Cardiac fibroblast (primary cell): ENCODE data around the gene BTBD19.
"Not testable (repeated sequence)": the region's sequence is repeated elsewhere in the genome, so short reads cannot be mapped to it uniquely, and the experiment has no call there.

Source experiments
- DNase-seq, 2 donors: peaks; one replicate each; pipeline versions ENCODE4 v3.0.0 to v3.0.0-alpha.2; 2010; ENCODE audit warnings: low read depth in 2 of 2
- H3K4me3 ChIP-seq, 2 donors: replicated peaks in 1 of 2; 1 replicate in 1 of 2; 2 replicates in 1 of 2; pipeline ENCODE4 v1.5.1; 2011; ENCODE audit warnings: low read depth in 2 of 2, low read length in 2 of 2, mild to moderate bottlenecking in 2 of 2, moderate library complexity in 1 of 2
- TF ChIP-seq, protein P1 (sequence below): IDR thresholded peaks from one replicate; pipeline ENCODE4 v1.5.1; 2011; ENCODE audit warnings: low read depth, mild to moderate bottlenecking, low read length, inconsistent platforms

BTBD19 gene, protein sequence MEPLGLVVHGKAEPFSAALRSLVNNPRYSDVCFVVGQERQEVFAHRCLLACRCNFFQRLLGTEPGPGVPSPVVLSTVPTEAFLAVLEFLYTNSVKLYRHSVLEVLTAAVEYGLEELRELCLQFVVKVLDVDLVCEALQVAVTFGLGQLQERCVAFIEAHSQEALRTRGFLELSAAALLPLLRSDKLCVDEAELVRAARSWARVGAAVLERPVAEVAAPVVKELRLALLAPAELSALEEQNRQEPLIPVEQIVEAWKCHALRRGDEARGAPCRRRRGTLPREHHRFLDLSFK

DNA sequence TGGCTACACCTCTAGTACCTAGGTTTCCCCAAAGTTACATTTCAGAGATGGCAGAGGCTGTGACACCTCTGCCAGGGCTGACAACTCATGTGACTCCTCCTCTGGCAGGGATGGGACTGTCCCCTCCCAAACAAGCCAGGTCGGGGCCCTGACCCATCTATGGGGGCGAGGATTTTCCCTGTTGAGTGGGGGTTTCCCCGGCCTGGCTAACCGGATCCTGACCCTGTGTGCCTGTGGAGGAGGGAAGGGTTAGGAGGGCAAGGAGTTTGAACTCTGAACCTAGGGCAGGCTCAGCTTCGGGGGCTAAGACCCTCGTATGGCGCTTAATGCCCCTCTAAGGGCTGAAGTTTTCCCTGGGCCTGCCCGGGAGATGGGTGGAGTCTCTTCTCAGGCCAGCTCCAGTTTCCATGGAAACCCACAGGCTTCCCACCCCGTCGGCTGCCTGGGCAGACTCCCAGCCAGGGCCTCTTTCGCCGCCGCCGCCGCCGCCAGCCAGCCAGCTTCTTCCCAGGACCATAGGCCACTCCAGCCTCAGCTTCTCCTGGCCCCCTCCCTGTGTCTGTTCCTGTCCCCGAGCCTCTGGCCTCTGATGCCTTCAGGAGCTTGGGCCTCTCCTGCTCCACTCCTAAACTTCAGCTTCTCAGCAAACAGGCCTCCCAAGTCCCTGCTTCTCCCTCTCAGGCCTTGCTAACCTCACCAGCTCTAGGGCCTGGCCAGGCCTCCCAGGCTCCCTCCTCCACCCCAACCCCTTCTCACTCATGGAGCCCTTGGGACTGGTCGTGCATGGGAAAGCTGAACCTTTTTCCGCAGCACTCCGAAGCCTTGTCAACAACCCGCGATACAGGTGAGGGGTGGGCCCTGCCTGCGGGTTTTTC, at the start of gene BTBD19:
TSS of gene BTBD19 (plus strand) at position 461 of the 875 bp plus-strand sequence. CDS start at position 759, 298 bp downstream.
- peak within 1 kb of the TSS; percentile 53 to 57 for H3K4me3 ChIP-seq
- peak; percentile 95 to 98 for DNase-seq
- TF ChIP-seq, protein P1, sequence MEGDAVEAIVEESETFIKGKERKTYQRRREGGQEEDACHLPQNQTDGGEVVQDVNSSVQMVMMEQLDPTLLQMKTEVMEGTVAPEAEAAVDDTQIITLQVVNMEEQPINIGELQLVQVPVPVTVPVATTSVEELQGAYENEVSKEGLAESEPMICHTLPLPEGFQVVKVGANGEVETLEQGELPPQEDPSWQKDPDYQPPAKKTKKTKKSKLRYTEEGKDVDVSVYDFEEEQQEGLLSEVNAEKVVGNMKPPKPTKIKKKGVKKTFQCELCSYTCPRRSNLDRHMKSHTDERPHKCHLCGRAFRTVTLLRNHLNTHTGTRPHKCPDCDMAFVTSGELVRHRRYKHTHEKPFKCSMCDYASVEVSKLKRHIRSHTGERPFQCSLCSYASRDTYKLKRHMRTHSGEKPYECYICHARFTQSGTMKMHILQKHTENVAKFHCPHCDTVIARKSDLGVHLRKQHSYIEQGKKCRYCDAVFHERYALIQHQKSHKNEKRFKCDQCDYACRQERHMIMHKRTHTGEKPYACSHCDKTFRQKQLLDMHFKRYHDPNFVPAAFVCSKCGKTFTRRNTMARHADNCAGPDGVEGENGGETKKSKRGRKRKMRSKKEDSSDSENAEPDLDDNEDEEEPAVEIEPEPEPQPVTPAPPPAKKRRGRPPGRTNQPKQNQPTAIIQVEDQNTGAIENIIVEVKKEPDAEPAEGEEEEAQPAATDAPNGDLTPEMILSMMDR: no peak

DNA sequence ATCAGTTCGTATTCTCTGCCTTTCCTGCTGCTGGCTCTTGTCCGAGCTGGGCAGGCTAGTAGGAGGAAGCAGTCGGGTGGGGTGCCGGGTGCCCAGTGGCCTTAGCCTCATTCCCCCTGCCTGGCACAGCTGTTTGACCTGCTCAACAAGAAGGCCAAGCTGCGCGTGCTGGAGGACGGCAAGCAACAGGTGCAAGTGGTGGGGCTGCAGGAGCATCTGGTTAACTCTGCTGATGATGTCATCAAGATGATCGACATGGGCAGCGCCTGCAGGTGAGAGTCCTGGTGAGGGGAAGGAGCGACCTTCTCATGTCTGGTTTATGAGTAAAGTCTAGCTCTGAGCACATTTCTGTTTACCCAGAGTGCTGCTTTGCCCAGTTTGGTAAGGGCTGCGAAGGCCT, 49.2 kb upstream of the BTBD19 start:
- TF ChIP-seq, protein P1: no peak
- no peak overlapping the region for H3K4me3 ChIP-seq
- no peak for DNase-seq

DNA sequence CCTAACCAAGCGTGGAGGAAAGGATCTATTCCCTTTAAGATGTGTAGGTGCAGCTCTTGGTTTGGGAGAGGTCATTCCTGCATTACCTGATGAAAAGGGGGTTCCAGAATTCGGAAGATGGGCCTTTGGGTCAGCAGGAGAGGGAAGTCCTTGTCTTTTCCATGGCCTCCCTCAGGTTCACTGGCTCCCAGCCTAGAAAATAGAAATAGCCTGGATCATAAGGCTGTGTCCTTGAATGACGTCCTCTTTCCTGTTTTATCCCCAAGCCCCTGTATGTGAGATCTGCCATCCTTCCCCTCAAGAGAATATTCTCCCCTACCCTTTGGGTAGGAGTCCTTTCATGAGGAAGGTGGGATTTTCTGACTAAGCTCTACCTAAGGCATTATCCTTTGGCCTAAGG, 47.4 kb upstream of the BTBD19 start:
- no peak overlapping the region for H3K4me3 ChIP-seq
- no peak for DNase-seq
- TF ChIP-seq, protein P1: no peak

DNA sequence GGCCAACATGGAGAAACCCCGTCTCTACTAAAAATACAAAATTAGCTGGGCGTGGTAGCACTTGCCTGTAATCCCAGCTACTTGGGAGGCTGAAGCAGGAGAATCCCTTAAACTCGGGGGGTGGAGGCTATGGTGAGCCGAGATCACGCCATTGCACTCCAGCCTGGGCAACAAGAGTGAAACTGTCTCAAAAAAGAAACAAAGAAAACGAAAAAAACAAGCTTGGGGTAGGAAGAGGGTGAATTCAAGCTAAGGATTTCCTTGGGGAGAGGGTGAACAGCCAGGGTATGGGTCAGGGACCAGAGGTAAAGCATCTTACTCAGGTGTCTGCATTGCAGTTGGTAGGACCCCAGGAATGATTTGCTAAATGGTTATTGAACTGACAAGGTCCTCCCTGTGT, 41.9 kb upstream of the BTBD19 start:
- DNase-seq, H3K4me3 ChIP-seq: not testable (repeated sequence)

DNA sequence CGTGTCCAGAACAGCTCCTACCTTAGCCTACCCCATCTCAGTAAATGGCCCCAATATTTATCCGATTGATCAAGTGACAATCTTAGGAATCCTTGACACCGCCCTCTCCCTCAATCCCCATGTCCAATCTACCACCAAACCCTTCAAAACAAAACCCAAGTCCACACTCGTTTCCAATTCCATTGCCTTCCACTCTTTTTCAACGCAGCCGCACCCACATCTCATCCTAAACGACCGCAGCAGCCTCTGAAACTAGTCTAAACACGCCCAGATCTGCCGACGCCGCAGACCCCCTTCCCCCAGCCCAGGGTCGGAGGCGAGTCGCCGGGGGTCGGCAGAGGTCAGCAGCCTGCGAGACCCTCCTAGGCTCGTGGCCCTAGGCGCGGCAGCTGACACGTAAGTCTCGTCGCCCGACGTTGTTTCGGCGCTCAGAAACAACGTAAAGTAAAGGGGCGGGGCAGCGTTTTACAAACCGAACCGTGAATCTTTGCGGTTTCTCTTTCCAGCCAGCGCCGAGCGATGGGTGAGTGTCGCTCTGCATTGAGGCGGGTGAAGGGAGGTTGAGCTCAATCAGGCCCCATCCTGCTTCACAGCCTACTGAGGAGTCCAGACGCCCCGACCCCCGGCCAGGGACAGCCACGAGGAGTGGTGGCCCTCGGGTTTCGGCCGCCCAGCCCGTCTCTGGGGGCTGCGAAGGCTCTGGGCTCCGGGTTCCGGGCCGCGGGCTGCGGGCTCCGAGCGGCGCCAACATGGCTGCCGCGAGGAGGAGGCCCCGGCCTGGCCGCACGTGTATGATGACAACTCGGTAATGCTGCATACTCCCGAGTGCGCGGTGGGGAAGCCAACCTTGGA, 33.0 kb upstream of the BTBD19 start, which contains the start of gene RPS8:
TSS of gene RPS8 (plus strand) at position 463 of the 852 bp plus-strand sequence. CDS start at position 520, 57 bp downstream.
- DNase-seq: peak; percentile 94 to 96
- peak within 1 kb of the TSS; percentile 84 for H3K4me3 ChIP-seq
- TF ChIP-seq, protein P1: no peak

DNA sequence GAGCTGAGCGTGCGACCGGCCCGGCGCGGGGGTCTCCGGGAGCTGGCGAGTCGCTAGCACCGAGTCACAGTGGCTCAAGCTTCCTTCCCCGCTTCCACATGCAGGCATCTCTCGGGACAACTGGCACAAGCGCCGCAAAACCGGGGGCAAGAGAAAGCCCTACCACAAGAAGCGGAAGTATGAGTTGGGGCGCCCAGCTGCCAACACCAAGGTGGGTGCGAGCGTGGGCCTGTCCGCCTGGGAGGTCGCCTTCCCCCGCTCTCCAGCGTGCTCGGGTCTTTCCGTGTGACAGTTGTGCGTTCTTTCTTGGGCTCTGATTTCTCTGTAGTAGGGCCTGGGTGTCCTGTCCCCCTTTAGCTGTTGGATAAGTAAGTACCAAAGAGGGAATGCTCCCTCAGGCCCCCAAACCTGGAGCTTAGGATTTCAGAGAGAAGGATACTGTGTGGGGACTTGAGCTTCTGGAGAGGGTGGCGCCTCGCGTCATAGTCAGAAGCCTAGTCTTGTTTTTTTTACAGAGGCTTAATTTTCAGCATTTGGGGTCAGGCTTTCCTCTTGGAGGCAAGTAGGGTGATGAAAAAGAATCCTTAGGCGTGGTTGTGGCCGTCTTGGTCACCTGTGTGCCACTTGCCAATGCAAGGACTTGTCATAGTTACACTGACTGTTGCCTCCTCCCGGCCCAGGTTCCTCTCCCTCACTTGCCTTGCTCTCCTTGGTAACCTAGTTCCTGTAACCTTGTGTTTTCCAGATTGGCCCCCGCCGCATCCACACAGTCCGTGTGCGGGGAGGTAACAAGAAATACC, 32.2 kb upstream of the BTBD19 start:
- peak overlapping the region; percentile 84 for H3K4me3 ChIP-seq
- DNase-seq: peak in 1 of 2 donors; percentile 36
- TF ChIP-seq, protein P1: no peak
